IMR-90 (cell line): ENCODE data around the gene ASTL. TPM values are rescaled to one million over a fixed set of nuclear protein-coding genes. Genes with fewer than 3 reads are reported as not detected.

Experiments
- ATAC-seq: fragments of 200-7000 bp; cut with Tn5 transposase; 2 replicates; pipeline ENCODE4 v1.9.1; 2020; ENCODE audit warnings: low read depth, mild to moderate bottlenecking, moderate library complexity
- BruUV-seq: library from RNA; stranded (reverse); fragments of 400-500 nt; replicated peaks from 2 replicates; lab custom pipeline; 2021; lab: Mats Ljungman, UMichigan
- CTCF ChIA-PET: fragments of 300-600 bp; formaldehyde crosslinking; extraction: SDS; loops from one replicate; lab custom pipeline; 2021; ENCODE audit warnings: antibody characterized with exemption; lab: Yijun Ruan, JAX
- POLR2A ChIA-PET: fragments of 300-600 bp; sonication (Branson Sonifier 250); formaldehyde crosslinking; loops from one replicate; lab custom pipeline; 2022; ENCODE audit warnings: antibody characterized with exemption; ENCODE audit not compliant: unreplicated experiment; lab: Charles Lee
- DNase-seq: peaks from one replicate; pipeline ENCODE4 v3.0.0; 2013
- H2AFZ ChIP-seq: replicated peaks from 2 replicates; pipeline ENCODE3; 2013; ENCODE audit warnings: low read length, mild to moderate bottlenecking; ENCODE audit not compliant: poor library complexity
- H2AK5ac ChIP-seq: 2 replicates; pipeline ENCODE4 v1.6.1; 2013; ENCODE audit warnings: low read depth, low read length, inconsistent platforms
- H2AK9ac ChIP-seq: replicated peaks from 2 replicates; pipeline ENCODE3; 2013; ENCODE audit warnings: mild to moderate bottlenecking, low read depth, low read length, moderate library complexity; ENCODE audit not compliant: poor library complexity
- H2BK120ac ChIP-seq: 2 replicates; pipeline ENCODE4 v1.6.1; 2013; ENCODE audit warnings: low read depth, low read length, inconsistent platforms
- H2BK15ac ChIP-seq: 3 replicates; pipeline ENCODE4 v1.6.1; 2013; ENCODE audit warnings: low read depth, low read length, inconsistent platforms
- H2BK20ac ChIP-seq: 2 replicates; pipeline ENCODE4 v1.6.1; 2013; ENCODE audit warnings: low read depth, mild to moderate bottlenecking, inconsistent platforms, low read length, moderate library complexity
- H2BK5ac ChIP-seq: 2 replicates; pipeline ENCODE4 v1.6.1; 2013; ENCODE audit warnings: mild to moderate bottlenecking, low read depth, low read length, inconsistent platforms; ENCODE audit not compliant: poor library complexity, severe bottlenecking
- H3K14ac ChIP-seq: replicated peaks from 2 replicates; pipeline ENCODE4 v1.6.1; 2013; ENCODE audit warnings: low read depth, low read length, inconsistent platforms
- H3K18ac ChIP-seq: 2 replicates; pipeline ENCODE4 v1.6.1; 2013; ENCODE audit warnings: low read depth, low read length, control low read depth
- H3K23ac ChIP-seq: 2 replicates; pipeline ENCODE4 v1.6.1; 2013; ENCODE audit warnings: low read depth, low read length, inconsistent platforms
- H3K27ac ChIP-seq: 2 replicates; pipeline ENCODE4 v1.5.1; 2013; ENCODE audit warnings: mild to moderate bottlenecking, control low read depth, low read length; ENCODE audit not compliant: insufficient read depth
- H3K27me3 ChIP-seq: 2 replicates; pipeline ENCODE4 v1.6.1; 2013; ENCODE audit warnings: low read length; ENCODE audit not compliant: control insufficient read depth, insufficient read depth
- H3K36me3 ChIP-seq: 2 replicates; pipeline ENCODE4 v1.6.1; 2013; ENCODE audit warnings: low read length, mixed read lengths; ENCODE audit not compliant: control insufficient read depth, insufficient read depth
- H3K4ac ChIP-seq: 2 replicates; pipeline ENCODE4 v1.6.1; 2013; ENCODE audit warnings: low read depth, low read length, inconsistent platforms
- H3K4me1 ChIP-seq: 2 replicates; pipeline ENCODE4 v1.6.1; 2013; ENCODE audit warnings: low read length, mixed read lengths; ENCODE audit not compliant: control insufficient read depth, insufficient read depth
- H3K4me2 ChIP-seq: 2 replicates; pipeline ENCODE4 v1.6.1; 2013; ENCODE audit warnings: low read depth, mild to moderate bottlenecking, control low read depth, low read length, moderate library complexity
- H3K4me3 ChIP-seq: 2 replicates; pipeline ENCODE4 v1.5.1; 2013; ENCODE audit warnings: low read depth, mild to moderate bottlenecking, control low read depth, low read length, moderate library complexity; ENCODE audit not compliant: insufficient read depth
- H3K56ac ChIP-seq: 2 replicates; pipeline ENCODE4 v1.6.1; 2013; ENCODE audit warnings: low read length, inconsistent platforms; ENCODE audit not compliant: insufficient read depth; ENCODE audit errors: extremely low read depth
- H3K79me1 ChIP-seq, 2 experiments: 2 replicates each; pipeline ENCODE4 v1.6.1; 2013; ENCODE audit warnings: low read length in 2 of 2, inconsistent platforms in 1 of 2, low read depth in 1 of 2
- H3K9ac ChIP-seq: 2 replicates; pipeline ENCODE4 v1.6.1; 2013; ENCODE audit warnings: low read depth, low read length, control low read depth
- H3K9me1 ChIP-seq: 2 replicates; pipeline ENCODE4 v1.6.1; 2013; ENCODE audit warnings: low read length, inconsistent platforms; ENCODE audit not compliant: insufficient read depth
- H3K9me3 ChIP-seq: 2 replicates; pipeline ENCODE4 v1.6.1; 2013; ENCODE audit warnings: low read length; ENCODE audit not compliant: control insufficient read depth, insufficient read depth
- H4K20me1 ChIP-seq: 2 replicates; pipeline ENCODE4 v1.6.1; 2013; ENCODE audit warnings: low read length, inconsistent platforms; ENCODE audit not compliant: insufficient read depth
- H4K5ac ChIP-seq: 2 replicates; pipeline ENCODE4 v1.6.1; 2013; ENCODE audit warnings: mild to moderate bottlenecking, low read depth, low read length, control low read depth
- H4K8ac ChIP-seq, 2 experiments: 2 replicates each; pipeline ENCODE4 v1.6.1; 2013; ENCODE audit warnings: low read depth in 2 of 2, low read length in 2 of 2, control low read depth in 1 of 2, inconsistent platforms in 1 of 2
- H4K91ac ChIP-seq: 2 replicates; pipeline ENCODE4 v1.6.1; 2013; ENCODE audit warnings: low read depth, low read length, inconsistent platforms; ENCODE audit not compliant: insufficient read depth
- BHLHE40 ChIP-seq: fragments of 150-350 bp; IDR thresholded peaks from 2 replicates; pipeline ENCODE4 v1.6.1; 2016; ENCODE audit warnings: mild to moderate bottlenecking, low read depth, low read length
- CEBPB ChIP-seq: IDR thresholded peaks from 2 replicates; pipeline ENCODE4 v1.6.1; 2012; ENCODE audit warnings: low read depth, low read length, improper control_type of control experiment
- CHD1 ChIP-seq: IDR thresholded peaks from 2 replicates; pipeline ENCODE4 v1.6.1; 2012; ENCODE audit warnings: low read depth, low read length, improper control_type of control experiment
- FOS ChIP-seq: fragments of 150-350 bp; IDR thresholded peaks from 2 replicates; pipeline ENCODE4 v1.6.1; 2016; ENCODE audit warnings: low read depth, low read length
- MAFK ChIP-seq: IDR thresholded peaks from 2 replicates; pipeline ENCODE4 v1.6.1; 2012; ENCODE audit warnings: low read depth, low read length, improper control_type of control experiment
- MAZ ChIP-seq: IDR thresholded peaks from 2 replicates; pipeline ENCODE4 v1.6.1; 2012; ENCODE audit warnings: low read depth, mild to moderate bottlenecking, low read length, improper control_type of control experiment, moderate library complexity, borderline replicate concordance
- MXI1 ChIP-seq: IDR thresholded peaks from 2 replicates; pipeline ENCODE4 v1.6.1; 2012; ENCODE audit warnings: low read depth, mild to moderate bottlenecking, low read length, moderate library complexity, borderline replicate concordance
- NFE2L2 ChIP-seq: fragments of 150-350 bp; IDR thresholded peaks from 2 replicates; pipeline ENCODE4 v1.6.1; 2016; ENCODE audit warnings: low read depth, mild to moderate bottlenecking, low read length
- POLR2A ChIP-seq: IDR thresholded peaks from 2 replicates; pipeline ENCODE4 v1.6.1; 2012; ENCODE audit warnings: mild to moderate bottlenecking, low read depth, low read length
- RAD21 ChIP-seq: IDR thresholded peaks from 2 replicates; pipeline ENCODE4 v1.6.1; 2012; ENCODE audit warnings: low read length, improper control_type of control experiment
- RCOR1 ChIP-seq: IDR thresholded peaks from 2 replicates; pipeline ENCODE4 v1.6.1; 2012; ENCODE audit warnings: mild to moderate bottlenecking, low read length, improper control_type of control experiment; ENCODE audit not compliant: insufficient replicate concordance
- RFX5 ChIP-seq: IDR thresholded peaks from 2 replicates; pipeline ENCODE4 v1.8.0; 2012; ENCODE audit warnings: low read depth, mild to moderate bottlenecking, low read length, moderate library complexity
- WGBS, 2 experiments: methylation state at CpG; one replicate each; pipeline versions ENCODE4 v1.1.5 to v1.1.7; 2013; ENCODE audit warnings: missing lambda C conversion rate in 2 of 2; ENCODE audit not compliant: insufficient read length in 1 of 2; ENCODE audit errors: extremely low coverage in 2 of 2; 5-methylcytosine and 5-hydroxymethylcytosine counted together
- dilution Hi-C: fragments of 300-500 bp; cut with HindIII; formaldehyde crosslinking; loops from one replicate; pipeline ENCODE4 v1.14.3; 2018; ENCODE audit warnings: low sequenced_read_pairs; ENCODE audit not compliant: unreplicated experiment
- in situ Hi-C: fragments of 300-500 bp; cut with MboI; formaldehyde crosslinking; loops from 3 replicates; pipeline ENCODE4 v1.14.3; 2019; ENCODE audit warnings: low sequenced_read_pairs, inconsistent platforms, mixed read lengths
- intact Hi-C: fragments of 100-400 bp; cut with micrococcal nuclease; formaldehyde crosslinking; loops from 2 replicates; pipeline ENCODE4 v1.10.0; 2022
- polyA plus RNA-seq, 3 experiments: library from polyadenylated mRNA; depleted of rRNA; stranded (reverse); fragments of >200 nt; gene quantifications; 2 replicates each; pipeline ENCODE4 v1.2.3, GENCODE V29; 2012; ENCODE audit warnings: low replicate concordance in 1 of 3
- total RNA-seq: library from RNA; depleted of rRNA; stranded (reverse); fragments of >200 nt; gene quantifications from 2 replicates; pipeline ENCODE4 v1.2.3, GENCODE V29; 2012
- TF ChIP-seq, protein P1 (sequence below): fragments of 150-350 bp; IDR thresholded peaks from 2 replicates; pipeline ENCODE4 v1.6.1; 2017; ENCODE audit warnings: mild to moderate bottlenecking, antibody characterized with exemption, low read length, low read depth
- TF ChIP-seq, protein P2 (sequence below): fragments of 150-350 bp; IDR thresholded peaks from 2 replicates; pipeline ENCODE4 v1.6.1; 2016; ENCODE audit warnings: low read depth, mild to moderate bottlenecking, low read length, moderate library complexity, borderline replicate concordance
- TF ChIP-seq, protein P3 (sequence below): conservative IDR thresholded peaks from 2 replicates; pipeline ENCODE4 v1.5.1; 2012; ENCODE audit warnings: mild to moderate bottlenecking, low read depth, low read length, improper control_type of control experiment

ASTL gene
- total and polyA plus RNA-seq, 2 of the 4 experiments (the other 2 are of a cell fraction) = not detected

DNA sequence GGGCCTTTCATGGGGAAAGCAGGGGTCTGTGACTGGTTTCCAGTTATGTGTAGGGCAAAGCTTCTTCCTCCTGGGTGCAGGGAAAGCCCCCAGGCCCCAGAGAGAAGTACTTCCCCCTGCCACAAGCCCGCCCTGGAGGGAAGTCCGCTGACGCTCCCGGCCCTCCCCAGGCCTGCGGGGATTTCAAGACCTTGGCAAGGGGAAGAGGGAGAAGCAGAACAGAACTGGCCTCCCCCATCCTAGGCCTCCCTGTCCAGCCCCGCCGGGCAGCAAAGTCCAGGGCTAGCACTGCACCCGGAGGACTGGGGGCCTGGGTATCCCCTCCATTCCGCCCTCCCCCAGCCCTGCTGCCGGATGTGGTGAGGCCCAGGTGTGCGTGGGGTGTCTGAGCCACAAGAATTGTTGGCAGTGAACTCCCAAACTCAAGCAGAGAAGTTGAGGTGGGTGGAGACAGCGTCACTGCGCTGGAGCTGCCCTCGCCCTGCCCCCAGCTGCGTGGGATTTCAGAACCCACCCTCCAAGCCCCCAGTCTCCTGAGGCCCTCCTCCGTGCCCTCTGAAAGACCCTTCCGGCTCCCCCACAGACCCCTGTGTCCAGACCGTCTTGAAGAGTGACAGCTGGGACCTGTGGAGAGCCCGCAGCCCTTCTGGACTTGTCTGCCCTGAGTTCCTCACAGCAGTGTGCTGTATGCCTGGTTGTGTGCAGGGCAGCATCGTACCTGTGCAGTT, 8.0 kb upstream of the ASTL start:
- ATAC-seq (no peak), DNase-seq (peak; percentile 16)
- H3K9me3 ChIP-seq = no peaks in the 10 kb centered on the region
- no peak overlapping the region for H3K4me3 ChIP-seq
- no peak overlapping the region for H3K4me2 ChIP-seq
- H3K36me3 ChIP-seq = no peaks in the 10 kb centered on the region
- no peak overlapping the region for H2BK15ac ChIP-seq
- in situ Hi-C loops = no loop called here
- no peak overlapping the region for H3K56ac ChIP-seq
- H4K5ac ChIP-seq = no peak overlapping the region
- no TSS peak for BruUV-seq
- H3K4ac ChIP-seq = no peak overlapping the region
- H2BK5ac ChIP-seq = no peak overlapping the region
- ChIA-PET POLR2A (no interaction called here), CTCF (no interaction called here)
- no peak overlapping the region for H3K27ac ChIP-seq
- peaks cover 0 to 4% of the 10 kb centered on the region in 2 experiments; a peak in 1 of 4 replicates for H3K79me1 ChIP-seq
- no peaks in the 10 kb centered on the region for H3K9me1 ChIP-seq
- dilution Hi-C loops = no loop called here
- no peak overlapping the region for H3K14ac ChIP-seq
- H3K23ac ChIP-seq = no peak overlapping the region
- no peak overlapping the region for H4K8ac ChIP-seq
- H2AK9ac ChIP-seq = peak overlapping the region; percentile 49
- no peak overlapping the region for H4K91ac ChIP-seq
- no peaks in the 10 kb centered on the region; the same call in 1 of the 2 replicates for H4K20me1 ChIP-seq
- H2BK120ac ChIP-seq = no peak overlapping the region
- no peak overlapping the region for H2AK5ac ChIP-seq
- peak overlapping the region; percentile 63 for H2AFZ ChIP-seq
- no peaks in the 10 kb centered on the region for H3K27me3 ChIP-seq
- no CpG with 5 or more reads among the region's 20 CpGs for WGBS, 2 experiments
- H3K9ac ChIP-seq = no peak overlapping the region
- intact Hi-C loops = loop anchor here (5.0 kb wide), 1 partner anchor 61 kb away; the partner anchor contains the start of gene STARD7
- H2BK20ac ChIP-seq = no peak overlapping the region
- no peak overlapping the region for H3K18ac ChIP-seq
- peaks cover 5% of the 10 kb centered on the region; the same call in 1 of the 2 replicates for H3K4me1 ChIP-seq
- TF ChIP-seq, protein P1, sequence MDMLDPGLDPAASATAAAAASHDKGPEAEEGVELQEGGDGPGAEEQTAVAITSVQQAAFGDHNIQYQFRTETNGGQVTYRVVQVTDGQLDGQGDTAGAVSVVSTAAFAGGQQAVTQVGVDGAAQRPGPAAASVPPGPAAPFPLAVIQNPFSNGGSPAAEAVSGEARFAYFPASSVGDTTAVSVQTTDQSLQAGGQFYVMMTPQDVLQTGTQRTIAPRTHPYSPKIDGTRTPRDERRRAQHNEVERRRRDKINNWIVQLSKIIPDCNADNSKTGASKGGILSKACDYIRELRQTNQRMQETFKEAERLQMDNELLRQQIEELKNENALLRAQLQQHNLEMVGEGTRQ = no peak
- TF ChIP-seq RCOR1 (no peak), CHD1 (no peak), RAD21 (no peak), BHLHE40 (no peak), FOS (no peak), NFE2L2 (no peak), POLR2A (no peak), CEBPB (no peak), MAZ (no peak), MAFK (no peak), RFX5 (no peak), MXI1 (no peak)
- TF ChIP-seq, protein P2, sequence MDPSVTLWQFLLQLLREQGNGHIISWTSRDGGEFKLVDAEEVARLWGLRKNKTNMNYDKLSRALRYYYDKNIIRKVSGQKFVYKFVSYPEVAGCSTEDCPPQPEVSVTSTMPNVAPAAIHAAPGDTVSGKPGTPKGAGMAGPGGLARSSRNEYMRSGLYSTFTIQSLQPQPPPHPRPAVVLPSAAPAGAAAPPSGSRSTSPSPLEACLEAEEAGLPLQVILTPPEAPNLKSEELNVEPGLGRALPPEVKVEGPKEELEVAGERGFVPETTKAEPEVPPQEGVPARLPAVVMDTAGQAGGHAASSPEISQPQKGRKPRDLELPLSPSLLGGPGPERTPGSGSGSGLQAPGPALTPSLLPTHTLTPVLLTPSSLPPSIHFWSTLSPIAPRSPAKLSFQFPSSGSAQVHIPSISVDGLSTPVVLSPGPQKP = no peak
- TF ChIP-seq, protein P3, sequence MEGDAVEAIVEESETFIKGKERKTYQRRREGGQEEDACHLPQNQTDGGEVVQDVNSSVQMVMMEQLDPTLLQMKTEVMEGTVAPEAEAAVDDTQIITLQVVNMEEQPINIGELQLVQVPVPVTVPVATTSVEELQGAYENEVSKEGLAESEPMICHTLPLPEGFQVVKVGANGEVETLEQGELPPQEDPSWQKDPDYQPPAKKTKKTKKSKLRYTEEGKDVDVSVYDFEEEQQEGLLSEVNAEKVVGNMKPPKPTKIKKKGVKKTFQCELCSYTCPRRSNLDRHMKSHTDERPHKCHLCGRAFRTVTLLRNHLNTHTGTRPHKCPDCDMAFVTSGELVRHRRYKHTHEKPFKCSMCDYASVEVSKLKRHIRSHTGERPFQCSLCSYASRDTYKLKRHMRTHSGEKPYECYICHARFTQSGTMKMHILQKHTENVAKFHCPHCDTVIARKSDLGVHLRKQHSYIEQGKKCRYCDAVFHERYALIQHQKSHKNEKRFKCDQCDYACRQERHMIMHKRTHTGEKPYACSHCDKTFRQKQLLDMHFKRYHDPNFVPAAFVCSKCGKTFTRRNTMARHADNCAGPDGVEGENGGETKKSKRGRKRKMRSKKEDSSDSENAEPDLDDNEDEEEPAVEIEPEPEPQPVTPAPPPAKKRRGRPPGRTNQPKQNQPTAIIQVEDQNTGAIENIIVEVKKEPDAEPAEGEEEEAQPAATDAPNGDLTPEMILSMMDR = no peak
